A549 (cell line): ENCODE data around the gene MAGI1.

Experiments
- CEBPB ChIP-seq, 2 experiments: fragments of >200 bp in 1 of 2; sonication (Bioruptor Twin) in 1 of 2; formaldehyde crosslinking in 1 of 2; IDR thresholded peaks; 2 replicates each; pipeline ENCODE4 v1.6.1; 2012 to 2016
- MYC ChIP-seq: IDR thresholded peaks from 2 replicates; pipeline ENCODE4 v1.6.1; 2012; ENCODE audit warnings: mild to moderate bottlenecking, inconsistent platforms, low read length, improper control_type of control experiment, borderline replicate concordance

DNA sequence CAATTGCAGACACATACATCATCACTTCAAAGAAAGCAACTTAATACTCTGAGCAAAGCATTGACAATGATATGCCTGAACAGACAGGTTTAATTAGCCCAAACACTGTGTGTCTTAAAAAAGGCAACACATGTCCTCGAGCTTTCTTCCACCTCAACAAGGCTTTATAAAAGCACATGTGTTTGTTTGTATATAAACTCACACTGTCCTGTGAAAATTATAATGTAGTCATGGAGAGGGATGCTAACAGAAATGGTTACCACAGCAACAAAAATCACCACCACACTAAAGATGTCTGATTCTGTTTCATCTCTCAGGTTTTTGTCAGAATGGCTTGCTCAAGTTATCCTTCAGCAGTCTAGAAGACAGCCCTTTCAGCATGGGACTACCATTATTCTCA lies 314.7 kb downstream of the MAGI1 start:
- no peak for TF ChIP-seq MYC
- no peak for TF ChIP-seq CEBPB (IDR thresholded peaks at IDR 0.05)
